ENCODE measurements around the gene INF2. TPM values are rescaled to one million over a fixed set of nuclear protein-coding genes. Genes with fewer than 3 reads are reported as not detected.

INF2 gene
- total and polyA plus RNA-seq, 9 of the 15 experiments (the other 6 are each of a cell fraction or from before 2014, with no cell fraction given), result 0.56 to 31.3 (median 7.8) TPM

GRCh38 chr14:104752735-104753527, 63.5 kb downstream of the INF2 start, which contains the start of gene SIVA1 (continued):
- TF ChIP-seq ZNF609 (CRISPR knock-in tag; IDR thresholded peaks at IDR 0.05; ENCODE audit: borderline replicate concordance) (no peak), CBX2 (IDR thresholded peaks at IDR 0.05; ENCODE audit: insufficient read depth, low read length, poor library complexity, severe bottlenecking) (no peak), CUX1 (CRISPR knock-in tag; IDR thresholded peaks at IDR 0.05) (no peak), HDGF (IDR thresholded peaks at IDR 0.05) (no peak), ZMIZ1 (IDR thresholded peaks at IDR 0.05; ENCODE audit: low read depth in 2 of 2, low read length in 2 of 2) (no peak), ZNF232 (CRISPR knock-in tag; IDR thresholded peaks at IDR 0.05) (no peak), XRCC3 (IDR thresholded peaks at IDR 0.05) (no peak), PATZ1 (CRISPR knock-in tag; IDR thresholded peaks at IDR 0.05; ENCODE audit: borderline replicate concordance) (no peak), ARHGAP35 (IDR thresholded peaks at IDR 0.05; ENCODE audit: partially characterized antibody) (no peak)

Data from K562 (cell line).